HG03571 (cell line): Measurements from ENCODE around the gene RBM18.

Source experiments
- ATAC-seq: cut with Tn5 transposase; IDR thresholded peaks from one replicate; pipeline ENCODE4 v1.9.1; 2021; ENCODE audit not compliant: unreplicated experiment

RBM18 gene, protein sequence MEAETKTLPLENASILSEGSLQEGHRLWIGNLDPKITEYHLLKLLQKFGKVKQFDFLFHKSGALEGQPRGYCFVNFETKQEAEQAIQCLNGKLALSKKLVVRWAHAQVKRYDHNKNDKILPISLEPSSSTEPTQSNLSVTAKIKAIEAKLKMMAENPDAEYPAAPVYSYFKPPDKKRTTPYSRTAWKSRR

DNA sequence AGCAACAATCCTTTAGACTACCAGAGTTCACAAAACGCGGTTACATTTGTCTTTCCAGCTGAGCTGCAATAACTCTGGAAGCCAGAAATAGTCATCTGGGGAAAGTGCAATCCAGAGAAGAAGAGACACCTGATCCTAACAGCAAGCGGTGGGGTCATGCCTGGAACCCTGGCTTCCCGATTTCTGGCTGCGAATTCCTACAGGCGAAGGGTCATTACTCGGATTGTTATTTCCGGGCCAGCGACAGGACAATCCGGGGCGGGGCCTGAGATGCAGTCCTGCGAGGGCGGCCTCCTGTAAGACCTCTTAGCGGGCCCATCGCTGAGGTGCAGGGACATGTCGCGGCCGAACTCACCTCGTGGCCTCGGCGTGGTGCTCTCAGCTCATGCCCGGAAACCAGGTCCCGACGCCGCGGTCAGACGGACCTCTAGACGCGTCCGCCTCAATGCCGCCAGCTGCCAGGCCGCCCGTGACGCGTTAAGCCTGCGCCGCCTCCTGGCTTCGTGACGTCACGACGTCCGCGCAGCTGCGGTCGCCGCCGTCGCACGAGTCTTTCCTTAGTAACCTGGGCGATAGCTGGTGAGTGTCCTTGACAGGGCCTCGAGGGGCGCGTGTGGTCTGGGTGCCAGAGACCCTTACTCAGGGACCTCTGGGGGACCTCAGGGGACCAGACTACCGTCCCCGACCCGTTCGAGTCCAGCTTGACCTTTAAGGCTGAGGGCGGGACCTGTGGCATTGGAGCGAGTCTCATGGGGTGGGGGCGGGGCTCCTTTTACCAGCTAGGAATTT is at the start of gene RBM18, which contains the start of gene MRRF:
Gene RBM18, minus strand, starts transcription at position 481 of the 789 bp plus-strand sequence. CDS start 3,348 bp downstream, outside the sequence.
Gene MRRF, plus strand, starts transcription at position 523 of the 789 bp plus-strand sequence. CDS start 6,010 bp downstream, outside the sequence.
- peak; percentile 75 for ATAC-seq

DNA sequence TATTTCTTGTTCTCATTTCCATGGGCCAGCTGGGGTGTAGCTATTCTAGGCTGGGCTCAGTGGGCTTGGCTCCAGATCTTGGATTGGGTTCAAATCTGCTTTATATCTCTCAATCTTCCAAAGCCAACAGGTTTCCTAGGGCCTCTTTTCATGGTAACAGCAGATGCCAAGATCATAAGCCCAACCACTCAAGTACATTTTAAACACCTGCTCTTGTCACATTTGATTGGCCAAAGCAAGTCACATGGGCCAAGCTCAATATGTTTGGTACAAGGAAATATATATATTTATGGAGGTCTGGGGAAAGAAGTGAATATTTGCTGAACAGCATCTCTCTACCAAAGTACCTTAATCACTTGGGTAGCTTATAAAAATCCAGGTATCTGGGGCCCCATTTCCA is 49.5 kb upstream of the RBM18 start:
- ATAC-seq, result no peak

DNA sequence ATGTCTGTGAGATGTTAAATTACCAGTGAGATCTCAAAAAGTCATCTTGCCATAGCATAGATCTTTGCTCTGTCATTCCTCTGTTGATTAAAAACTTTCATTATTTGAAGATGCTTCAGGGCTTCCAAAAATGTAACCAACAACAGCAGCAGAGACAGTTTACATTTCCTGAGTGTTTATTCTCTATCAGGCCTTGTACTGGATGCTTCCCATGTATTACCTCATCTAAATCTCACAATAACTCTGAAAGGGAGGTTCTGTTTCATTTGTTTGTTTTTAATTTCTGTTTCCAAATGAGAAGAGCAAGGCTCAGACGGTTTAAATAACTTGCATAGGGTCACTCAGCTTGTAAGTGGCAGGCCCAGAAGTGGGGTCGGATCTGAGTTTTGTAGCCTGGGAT is 45.2 kb upstream of the RBM18 start:
- ATAC-seq, result no peak

DNA sequence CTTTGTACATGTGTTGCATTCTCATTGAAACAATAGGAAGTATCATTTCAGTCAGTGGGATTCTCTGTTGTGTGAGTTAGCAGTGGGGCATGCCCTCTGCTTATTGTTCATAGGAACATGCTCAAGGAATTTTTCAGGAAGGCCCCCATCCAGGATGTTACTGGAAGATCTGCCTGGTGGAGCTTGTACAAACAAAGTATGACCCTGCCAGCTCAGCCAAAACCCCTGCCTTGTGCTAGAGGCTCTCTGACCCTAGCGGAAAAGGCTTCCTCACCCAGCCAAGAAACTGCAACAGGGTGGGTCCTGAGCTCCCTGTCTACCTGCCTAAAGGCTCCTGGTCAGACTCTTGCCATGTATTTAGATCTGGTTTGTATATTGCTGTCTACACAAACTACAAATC is 43.3 kb upstream of the RBM18 start:
- no peak for ATAC-seq

DNA sequence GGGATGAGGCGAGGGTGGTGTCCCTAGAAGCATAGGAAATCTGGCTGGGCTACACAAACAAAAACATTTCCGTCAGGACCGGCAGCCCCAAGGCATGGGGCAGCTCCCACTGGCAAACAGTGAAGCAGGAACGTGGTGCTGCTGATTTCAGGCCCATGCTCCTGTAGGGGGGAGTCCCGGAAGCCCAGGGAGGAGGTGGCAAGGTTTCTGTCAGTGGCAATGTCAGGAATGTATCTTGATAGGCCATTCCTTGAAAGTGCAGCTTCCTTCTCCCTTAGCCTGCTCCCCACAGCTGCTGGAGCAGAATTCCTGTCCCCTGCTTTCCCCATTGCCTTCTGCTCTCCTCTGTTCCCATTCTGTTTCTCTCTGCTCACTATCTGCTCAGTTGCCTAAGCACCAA is 42.4 kb upstream of the RBM18 start:
- ATAC-seq, result no peak

DNA sequence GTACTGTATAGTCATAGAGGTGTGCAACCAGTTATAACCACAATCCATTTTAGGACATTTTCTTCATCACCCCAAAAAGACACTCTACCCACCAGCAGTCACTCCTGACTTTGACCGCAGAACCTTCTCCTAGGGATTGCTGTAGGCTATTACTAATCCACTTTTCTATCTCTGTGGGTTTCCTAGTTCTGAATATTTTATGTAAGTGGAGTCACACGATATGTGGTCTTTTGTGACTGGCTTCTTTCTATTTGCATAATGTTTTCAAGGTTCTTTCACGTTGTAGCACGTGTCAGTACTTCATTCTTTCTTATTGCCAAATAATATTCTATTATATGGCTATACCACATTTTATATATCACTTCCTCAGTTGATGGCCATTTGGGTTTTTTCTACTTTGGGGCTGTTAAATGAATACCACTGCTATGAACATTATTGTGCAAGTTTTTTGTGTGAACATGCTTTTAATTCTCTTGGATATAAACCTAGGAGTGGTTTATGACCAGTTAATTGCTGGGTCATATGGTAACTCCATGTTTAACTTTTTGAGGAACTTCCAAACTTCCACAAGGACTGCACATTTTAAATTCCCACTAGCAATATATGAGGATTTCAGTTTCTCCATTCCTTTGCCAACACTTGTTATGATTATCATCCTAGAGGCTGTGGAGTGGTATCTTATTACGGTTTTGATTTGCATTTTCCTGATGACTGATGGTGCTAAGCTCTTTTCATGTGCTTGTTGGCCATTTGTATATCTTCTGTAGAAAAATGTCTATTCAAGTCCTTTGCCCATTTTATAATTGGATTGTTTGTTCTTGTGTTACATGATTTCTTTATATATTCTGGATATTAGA is 37.8 kb upstream of the RBM18 start:
- no peak for ATAC-seq

DNA sequence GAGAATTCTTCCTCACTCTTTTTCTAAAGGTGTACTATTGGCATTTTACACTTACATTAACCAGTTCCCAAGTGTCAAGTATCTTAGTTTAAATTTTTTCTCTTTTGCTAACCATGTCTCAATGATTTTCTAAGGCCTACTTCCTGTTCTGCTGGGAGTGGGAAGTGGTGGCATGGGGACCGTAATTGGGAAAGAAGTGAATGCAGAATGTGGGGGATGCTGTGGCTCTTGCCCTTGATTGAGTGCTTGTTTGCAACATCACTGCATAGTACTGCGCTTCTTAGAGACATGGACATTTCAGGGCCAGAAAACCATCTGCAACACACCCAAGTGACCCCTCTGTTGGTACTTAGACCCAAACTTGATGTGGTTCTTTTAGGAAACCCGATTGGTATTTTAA is 32.9 kb upstream of the RBM18 start:
- no peak for ATAC-seq

DNA sequence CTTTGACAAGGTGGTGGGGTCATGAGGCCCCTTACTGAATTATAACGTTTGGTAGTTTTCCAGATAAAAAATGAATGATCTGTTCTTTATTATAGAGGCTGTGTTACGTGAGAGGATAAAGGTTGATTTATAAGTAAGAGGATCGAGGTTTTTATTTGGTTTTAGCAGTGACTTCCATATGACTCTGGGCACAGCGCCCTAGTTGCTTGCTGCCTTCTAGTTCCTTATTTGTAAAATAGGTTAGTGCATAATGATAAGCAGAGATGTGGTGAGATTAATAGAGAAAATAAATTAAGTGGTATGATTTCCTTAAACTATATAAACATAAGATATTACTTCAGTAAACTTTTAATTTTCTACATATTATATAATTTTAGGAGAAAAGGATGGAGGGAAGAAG is 29.9 kb upstream of the RBM18 start:
- ATAC-seq, result no peak

DNA sequence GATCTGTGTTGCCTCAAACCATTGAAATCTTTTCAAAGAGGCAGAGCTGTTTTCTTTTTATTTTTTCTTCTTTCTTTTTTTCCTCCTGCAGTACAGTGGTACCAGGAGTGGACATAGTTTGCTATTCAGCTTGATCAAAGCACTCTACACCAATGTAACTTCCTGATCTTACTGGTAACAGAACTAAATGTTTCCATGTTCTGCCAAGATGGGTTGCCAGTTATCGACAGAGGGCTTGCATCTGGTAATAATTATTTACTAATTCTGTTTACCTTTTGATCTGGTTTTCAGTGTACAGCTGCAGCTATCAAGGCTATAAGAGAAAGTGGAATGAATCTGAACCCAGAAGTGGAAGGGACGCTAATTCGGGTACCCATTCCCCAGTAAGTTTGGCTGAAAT is 26.8 kb upstream of the RBM18 start:
- no peak for ATAC-seq

DNA sequence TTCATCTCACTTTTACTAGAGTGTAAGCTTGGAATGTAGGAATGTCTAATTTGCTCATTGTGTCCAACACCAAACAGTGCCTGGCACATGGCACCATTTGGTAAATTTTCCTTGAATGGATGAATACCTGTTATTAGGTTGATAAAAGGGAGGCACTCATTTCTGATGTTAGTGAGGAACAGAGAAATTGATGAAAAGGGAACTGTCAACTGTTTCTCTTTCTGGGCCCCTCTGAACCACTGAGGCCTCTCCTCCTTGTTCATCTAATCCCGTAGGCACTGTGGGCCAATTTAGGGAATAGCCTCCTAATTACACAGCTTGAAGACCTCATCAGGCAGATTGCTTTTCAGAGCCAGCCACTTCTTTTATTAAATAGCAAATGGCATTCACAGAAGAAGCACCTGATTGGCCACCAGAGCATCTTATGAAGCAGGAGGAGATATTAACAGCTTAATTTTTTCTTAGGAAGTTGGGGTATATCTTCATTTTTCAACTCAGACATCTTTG is 22.6 kb upstream of the RBM18 start:
- ATAC-seq, result no peak

DNA sequence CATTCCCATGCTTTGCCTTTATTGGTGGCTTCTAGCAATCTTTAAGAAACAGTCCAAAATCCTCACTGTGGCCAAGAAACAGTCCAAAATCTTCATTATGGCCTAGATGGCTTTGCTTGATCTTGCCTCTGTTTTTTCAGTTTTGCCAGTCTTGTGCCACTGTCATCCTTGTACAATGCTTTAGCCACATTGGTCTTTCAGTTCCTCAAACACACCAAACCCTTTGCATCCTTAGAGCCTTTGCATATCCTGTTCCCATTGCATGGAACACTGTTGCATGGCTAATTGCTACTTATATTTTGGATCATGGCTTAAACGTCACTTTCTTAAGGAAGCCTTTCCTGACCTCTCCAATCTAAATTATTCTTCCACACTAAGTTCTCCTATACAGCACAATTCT is 22.1 kb upstream of the RBM18 start:
- ATAC-seq, result no peak

DNA sequence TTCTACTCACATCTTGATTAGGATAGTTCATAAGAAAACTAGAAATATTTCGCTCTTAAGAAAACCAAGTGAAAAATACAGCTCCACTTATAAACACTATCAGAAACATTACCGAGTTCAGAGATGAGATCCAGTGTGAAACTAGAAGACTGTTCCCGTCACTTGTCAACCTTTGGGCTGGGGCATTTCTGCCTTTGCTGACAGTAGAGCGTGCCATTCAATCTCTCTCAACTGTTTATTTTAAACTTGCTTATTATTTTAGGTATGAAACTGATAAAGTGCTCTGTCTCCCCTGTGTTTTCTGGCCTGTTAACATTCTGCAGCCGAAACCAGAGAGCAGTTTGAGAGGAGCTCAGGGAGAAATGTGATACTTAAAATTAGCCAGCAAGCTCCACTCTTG is 16.7 kb upstream of the RBM18 start:
- ATAC-seq, result no peak

DNA sequence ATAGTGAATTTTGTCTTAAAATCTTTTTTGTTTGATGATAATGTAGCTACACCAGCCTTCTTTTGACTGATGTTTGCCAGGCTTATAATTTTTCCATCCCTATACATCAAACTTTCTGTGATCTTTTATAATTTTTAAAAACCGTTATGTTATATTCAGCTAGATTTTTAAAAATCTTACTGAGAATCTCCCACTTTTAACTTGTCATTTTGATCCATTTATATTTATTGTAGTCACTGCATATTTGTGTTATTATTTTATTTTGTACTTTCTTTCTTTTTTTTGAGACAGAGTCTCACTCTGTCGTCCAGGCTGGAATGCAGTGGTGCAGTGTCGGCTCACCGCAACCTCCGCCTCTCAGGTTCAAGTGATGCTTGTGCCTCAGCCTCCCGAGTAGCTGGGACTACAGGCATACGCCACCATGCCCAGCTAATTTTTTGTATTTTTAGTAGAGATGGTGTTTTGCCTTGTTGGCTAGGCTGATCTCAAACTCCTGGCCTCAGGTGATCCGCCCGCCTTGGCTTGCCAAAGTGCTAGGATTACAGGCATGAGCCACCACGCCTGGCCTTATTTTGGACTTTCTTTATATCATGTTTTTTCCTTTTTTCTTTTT is 12.8 kb upstream of the RBM18 start:
- ATAC-seq, result no peak

DNA sequence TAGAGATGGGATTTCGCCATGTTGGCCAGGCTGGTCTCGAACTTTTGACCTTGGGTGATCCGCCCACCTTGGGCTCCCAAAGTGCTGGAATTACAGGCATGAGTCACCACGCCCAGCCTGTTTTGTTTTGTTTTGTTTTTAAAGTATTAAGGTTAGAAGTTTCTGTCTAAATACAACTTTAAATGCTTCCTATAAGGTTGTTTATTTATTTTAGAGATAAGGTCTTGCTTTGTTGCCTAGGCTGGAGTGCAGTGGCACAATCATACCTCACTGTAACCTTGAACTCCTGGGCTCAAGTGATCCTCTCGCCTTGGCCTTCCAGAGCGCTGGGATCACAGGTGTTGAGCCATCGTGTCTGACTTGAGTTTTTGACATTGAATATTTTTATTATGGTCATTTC is 11.5 kb upstream of the RBM18 start:
- ATAC-seq, result no peak

DNA sequence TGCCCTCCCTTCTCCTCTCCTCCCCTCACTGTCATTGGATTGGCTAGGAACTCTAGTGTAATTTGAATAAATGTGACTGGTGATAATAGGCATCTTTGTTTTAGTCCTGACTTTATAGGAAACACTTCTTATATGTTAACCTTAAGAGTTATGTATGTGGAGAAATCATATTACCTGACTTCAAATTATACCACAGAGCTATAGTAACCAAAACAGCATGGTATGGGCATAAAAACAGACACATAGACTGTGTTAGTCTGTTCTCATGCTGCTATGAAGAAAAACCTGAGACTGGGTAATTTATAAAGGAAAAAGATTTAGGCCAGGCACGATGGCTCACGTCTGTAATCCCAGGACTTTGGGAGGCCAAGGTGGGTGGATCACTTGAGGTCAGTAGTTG is 9.4 kb upstream of the RBM18 start:
- ATAC-seq, result no peak

DNA sequence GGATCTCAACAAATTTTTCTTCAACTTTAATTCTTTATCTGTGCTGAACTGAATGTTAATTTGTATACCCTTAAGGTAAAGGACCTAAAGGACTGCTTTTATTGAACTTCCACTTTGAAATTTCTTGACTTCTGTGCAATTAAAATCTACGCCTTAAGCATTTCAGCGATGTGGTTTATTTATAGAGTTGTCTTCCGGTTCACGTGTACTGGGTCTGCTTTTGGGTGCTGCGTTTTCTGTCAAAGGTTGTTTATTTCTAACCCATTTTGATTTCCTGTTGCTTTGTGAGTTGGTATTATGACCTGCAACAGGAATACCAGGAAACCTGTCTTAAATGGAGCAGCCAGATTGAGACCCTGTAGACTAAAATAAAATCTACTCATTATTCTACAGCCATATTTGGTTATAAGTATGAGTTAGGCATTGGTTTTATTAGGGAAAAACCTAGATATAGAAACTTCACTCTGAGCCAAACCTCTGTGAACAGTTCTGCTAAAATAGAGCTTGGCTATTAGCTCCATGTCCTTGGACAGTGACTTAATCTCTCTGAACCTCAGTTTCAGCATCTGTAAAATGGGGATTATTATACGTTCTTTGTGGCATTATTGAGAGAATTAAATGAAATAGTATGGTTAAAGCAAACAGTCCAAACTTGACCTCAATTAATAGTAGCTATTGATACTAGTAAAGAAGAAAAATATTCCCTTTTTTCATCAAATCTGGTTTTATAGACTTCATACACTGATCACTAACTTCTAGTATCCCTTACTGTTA is 3.6 kb upstream of the RBM18 start:
- no peak for ATAC-seq

DNA sequence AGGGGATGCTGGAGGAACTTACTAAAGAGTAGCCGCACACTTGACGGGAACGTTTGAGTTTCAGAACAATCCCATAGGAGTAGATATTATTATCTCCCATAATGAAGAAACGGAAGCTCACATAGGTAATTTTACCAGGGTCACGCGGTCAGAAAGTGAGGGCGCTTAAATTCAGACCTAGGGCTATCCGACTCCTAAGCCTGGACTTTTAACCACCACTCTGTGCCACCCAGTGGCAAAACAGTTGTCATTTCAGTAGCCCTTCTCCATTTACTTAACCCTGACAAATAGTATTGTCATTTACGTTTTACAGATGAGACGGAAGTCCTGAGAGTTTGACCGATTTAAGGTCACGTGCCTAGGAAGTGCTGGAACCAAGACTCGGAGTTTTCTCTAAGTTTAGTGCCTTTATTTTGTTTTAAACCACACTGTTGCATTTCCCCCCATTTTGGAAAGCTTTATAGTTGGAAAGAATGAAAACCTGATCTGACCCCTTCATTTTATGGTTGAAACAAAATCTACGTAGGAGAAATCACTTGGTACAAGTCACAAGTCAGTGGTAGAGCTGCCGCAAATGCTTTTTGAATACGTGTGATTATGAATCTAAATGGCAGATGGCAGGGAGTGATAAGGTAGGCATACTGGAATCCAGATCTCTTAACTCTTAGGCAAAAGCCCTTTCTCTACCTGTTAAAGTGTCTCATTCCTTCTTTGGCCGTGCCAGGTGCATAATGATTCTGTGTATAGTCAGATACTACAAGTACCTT is 692 bp upstream of the RBM18 start:
- peak; percentile 37 for ATAC-seq

DNA sequence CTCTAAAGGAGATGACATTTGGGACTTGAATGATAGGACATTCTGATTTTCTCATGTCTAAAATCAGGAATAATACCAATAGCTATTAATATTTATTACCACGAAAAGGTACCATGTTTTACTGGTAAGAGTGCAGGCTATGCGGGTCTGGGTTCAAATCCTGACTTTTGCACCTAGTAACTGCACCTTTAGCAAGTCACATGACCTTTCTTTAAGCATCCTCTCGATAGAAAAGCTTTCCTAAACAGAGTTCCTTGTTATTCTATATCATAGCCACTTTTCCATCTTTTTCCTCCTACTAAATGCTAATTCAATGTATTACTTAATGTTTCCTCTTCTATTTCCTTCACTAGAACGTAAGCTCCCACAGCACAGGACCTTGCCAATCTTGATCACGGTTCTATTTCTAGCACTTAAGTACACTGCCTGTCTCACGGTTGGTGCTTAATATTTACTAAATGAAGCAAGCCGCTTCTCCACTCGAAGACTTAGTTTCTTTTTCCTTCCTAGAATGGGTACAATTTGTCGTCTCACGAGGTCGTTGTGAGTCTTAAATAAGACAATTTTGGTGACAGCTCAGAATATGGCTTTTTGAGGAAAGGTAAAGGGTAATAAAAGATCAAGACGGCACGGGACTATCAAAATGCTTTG is 816 bp downstream of the RBM18 start:
- ATAC-seq, result no peak

DNA sequence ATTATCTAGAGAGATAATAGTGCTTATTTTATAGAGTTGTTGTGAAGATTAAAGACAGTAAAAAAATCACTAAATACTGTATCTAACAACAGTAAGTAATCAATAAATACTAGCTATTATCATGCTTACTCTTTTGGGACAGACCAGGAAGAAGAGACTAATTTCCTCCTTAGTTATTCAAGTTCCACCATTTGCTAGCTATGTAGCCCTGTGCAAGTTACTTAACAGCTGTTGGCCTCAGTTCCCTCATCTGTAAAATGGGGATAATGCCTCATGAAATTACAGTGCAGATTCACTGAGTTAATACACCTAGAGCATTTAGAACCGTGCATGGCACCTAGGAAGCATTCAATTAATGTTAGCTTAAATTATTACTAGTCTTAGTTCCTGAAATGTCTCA is 2.6 kb downstream of the RBM18 start:
- no peak for ATAC-seq
